22Rv1 (cell line): Measurements from ENCODE around the gene HSP90AB1.

Experiments used
- CTCF ChIP-seq: fragments of 450-650 bp; IDR thresholded peaks from 2 replicates; pipeline ENCODE4 v1.5.1; 2017; ENCODE audit warnings: mild to moderate bottlenecking
- ZFX ChIP-seq: fragments of 450-650 bp; IDR thresholded peaks from 2 replicates; pipeline ENCODE4 v1.6.1; 2017; ENCODE audit warnings: antibody characterized with exemption, borderline replicate concordance

- TF ChIP-seq CTCF = no peak
- TF ChIP-seq ZFX = no peak
These were observed 45.7 kb upstream of the HSP90AB1 start for GRCh38 chr6:44201200-44201599.
